OCI-LY7 (cell line): ENCODE measurements around the gene ARID5B. TPM values are rescaled to one million over a fixed set of nuclear protein-coding genes. Genes with fewer than 3 reads are reported as not detected.

Experiments used
- BruUV-seq: library from RNA; stranded (reverse); fragments of 400-500 nt; replicated peaks from 2 replicates; lab custom pipeline; 2021; lab: Mats Ljungman, UMichigan
- CTCF ChIA-PET: fragments of 300-600 bp; sonication (Branson Sonifier 250); formaldehyde crosslinking; loops from one replicate; lab custom pipeline; 2022; ENCODE audit warnings: antibody characterized with exemption; ENCODE audit not compliant: unreplicated experiment; lab: Charles Lee
- POLR2A ChIA-PET: fragments of 300-600 bp; sonication (Branson Sonifier 250); formaldehyde crosslinking; loops from one replicate; lab custom pipeline; 2022; ENCODE audit warnings: antibody characterized with exemption; lab: Charles Lee
- DNase-seq: peaks from one replicate; pipeline ENCODE4 v3.0.0-alpha.2; 2015; ENCODE audit warnings: low spot score
- H2AFZ ChIP-seq: fragments of 200-600 bp; sonication (generic), shearing (Covaris generic); 2 replicates; pipeline ENCODE4 v1.6.1; 2014; ENCODE audit warnings: mild to moderate bottlenecking, antibody characterized with exemption, low read length, moderate library complexity
- H3K27ac ChIP-seq: fragments of 200-600 bp; sonication (generic); 2 replicates; pipeline ENCODE4 v1.5.1; 2014; ENCODE audit warnings: mixed run types, low read depth, mild to moderate bottlenecking, moderate library complexity, low read length, inconsistent platforms; ENCODE audit not compliant: poor library complexity, severe bottlenecking
- H3K36me3 ChIP-seq: fragments of 200-600 bp; sonication (generic); 2 replicates; pipeline ENCODE4 v1.6.1; 2014; ENCODE audit warnings: mild to moderate bottlenecking, antibody characterized with exemption, low read length, moderate library complexity, mixed read lengths; ENCODE audit not compliant: insufficient read depth
- H3K4me1 ChIP-seq: fragments of 200-600 bp; sonication (generic); 2 replicates; pipeline ENCODE4 v1.5.1; 2014; ENCODE audit warnings: mild to moderate bottlenecking, low read length; ENCODE audit not compliant: insufficient read depth, poor library complexity, severe bottlenecking
- H3K4me2 ChIP-seq: fragments of 200-600 bp; sonication (generic); 2 replicates; pipeline ENCODE4 v1.6.1; 2014; ENCODE audit warnings: mild to moderate bottlenecking, low read length
- H3K4me3 ChIP-seq: fragments of 200-600 bp; sonication (generic); 2 replicates; pipeline ENCODE4 v1.5.1; 2014; ENCODE audit warnings: mild to moderate bottlenecking, low read depth, low read length; ENCODE audit not compliant: poor library complexity, severe bottlenecking
- H3K79me2 ChIP-seq: fragments of 200-600 bp; sonication (generic); 2 replicates; pipeline ENCODE4 v1.6.1; 2016; ENCODE audit warnings: low read depth, mild to moderate bottlenecking, low read length, moderate library complexity, mixed read lengths; ENCODE audit not compliant: insufficient read depth
- H3K9me2 ChIP-seq: fragments of 200-600 bp; sonication (generic); 2 replicates; pipeline ENCODE4 v1.6.1; 2016; ENCODE audit warnings: mild to moderate bottlenecking, low read length, mixed read lengths; ENCODE audit not compliant: insufficient read depth
- H3K9me3 ChIP-seq: fragments of 200-600 bp; sonication (generic); 2 replicates; pipeline ENCODE4 v1.6.1; 2014; ENCODE audit warnings: mild to moderate bottlenecking, mixed run types, low read length, mixed read lengths
- H4K20me1 ChIP-seq: fragments of 200-600 bp; sonication (generic); 2 replicates; pipeline ENCODE4 v1.6.1; 2014; ENCODE audit warnings: mild to moderate bottlenecking, antibody characterized with exemption, low read length, moderate library complexity, mixed read lengths; ENCODE audit not compliant: insufficient read depth
- EZH2phosphoT487 ChIP-seq: fragments of 200-600 bp; sonication (generic); IDR thresholded peaks from 2 replicates; pipeline ENCODE4 v1.6.1; 2018; ENCODE audit warnings: low read depth, borderline replicate concordance, mild to moderate bottlenecking, mixed run types, antibody characterized with exemption, low read length, moderate library complexity, mixed read lengths
- intact Hi-C: fragments of 100-400 bp; cut with micrococcal nuclease; formaldehyde crosslinking; loops from one replicate; pipeline ENCODE4 v1.10.0; 2022; ENCODE audit not compliant: unreplicated experiment
- total RNA-seq, 2 experiments: library from RNA; depleted of rRNA in 1 of 2; stranded (reverse); fragments of >200 nt in 1 of 2; shearing (Covaris generic) in 1 of 2; gene quantifications; 2 replicates each; pipeline ENCODE4 v1.2.3, GENCODE V29; 2014 to 2022
- TF ChIP-seq, protein P1 (sequence below): fragments of 200-600 bp; sonication (generic); conservative IDR thresholded peaks from 2 replicates; pipeline ENCODE4 v1.5.1; 2014; ENCODE audit warnings: mild to moderate bottlenecking, antibody characterized with exemption, low read length, moderate library complexity, mixed read lengths

Gene ARID5B
- total RNA-seq, 2 experiments from 2014 or later, result 38.0 to 56.7 TPM

DNA sequence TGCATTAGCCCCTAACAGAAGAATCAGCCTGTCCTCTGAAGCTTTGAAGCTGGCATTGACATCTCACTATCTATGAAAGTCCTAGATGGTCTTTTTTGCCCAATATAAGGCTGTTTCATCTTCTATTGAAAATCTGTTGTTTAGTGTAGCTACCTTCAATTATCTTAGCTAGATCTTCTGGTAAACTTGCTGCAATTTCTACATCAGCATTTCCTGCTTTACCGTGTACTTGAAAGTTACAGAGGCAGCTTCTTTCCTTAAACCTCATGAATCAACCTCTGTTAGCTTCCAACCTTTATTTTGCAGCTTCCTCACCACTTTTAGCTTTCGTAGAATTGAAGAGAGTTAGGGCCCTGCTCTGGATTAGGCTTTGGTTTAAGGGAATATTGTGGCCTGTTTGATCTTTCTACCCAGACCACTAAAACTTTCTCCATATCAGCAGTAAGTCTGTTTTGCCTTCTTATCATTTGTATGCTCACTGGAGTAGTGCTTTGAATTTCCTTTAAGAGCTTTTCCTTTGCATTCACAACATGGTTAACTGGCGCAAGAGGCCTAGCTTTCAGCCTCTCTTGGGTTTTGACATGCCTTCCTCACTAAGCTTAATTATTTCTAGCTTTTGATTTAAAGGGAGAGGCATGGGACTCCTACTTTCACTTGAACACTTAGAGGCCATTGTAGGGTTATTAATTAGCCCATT, 32.5 kb downstream of the ARID5B start:
- Histone ChIP-seq H3K9me2 (no peaks in the 10 kb centered on the region), H3K36me3 (peaks cover 52% of the 10 kb centered on the region), H3K79me2 (peaks cover 15% of the 10 kb centered on the region; the same call in 1 of the 2 replicates), H3K9me3 (no peaks in the 10 kb centered on the region), H3K4me1 (peaks cover 34% of the 10 kb centered on the region), H4K20me1 (no peaks in the 10 kb centered on the region), H3K27ac (no peak overlapping the region), H3K4me3 (no peak overlapping the region), H2AFZ (no peak overlapping the region), H3K4me2 (no peak overlapping the region)
- TF ChIP-seq, protein P1, sequence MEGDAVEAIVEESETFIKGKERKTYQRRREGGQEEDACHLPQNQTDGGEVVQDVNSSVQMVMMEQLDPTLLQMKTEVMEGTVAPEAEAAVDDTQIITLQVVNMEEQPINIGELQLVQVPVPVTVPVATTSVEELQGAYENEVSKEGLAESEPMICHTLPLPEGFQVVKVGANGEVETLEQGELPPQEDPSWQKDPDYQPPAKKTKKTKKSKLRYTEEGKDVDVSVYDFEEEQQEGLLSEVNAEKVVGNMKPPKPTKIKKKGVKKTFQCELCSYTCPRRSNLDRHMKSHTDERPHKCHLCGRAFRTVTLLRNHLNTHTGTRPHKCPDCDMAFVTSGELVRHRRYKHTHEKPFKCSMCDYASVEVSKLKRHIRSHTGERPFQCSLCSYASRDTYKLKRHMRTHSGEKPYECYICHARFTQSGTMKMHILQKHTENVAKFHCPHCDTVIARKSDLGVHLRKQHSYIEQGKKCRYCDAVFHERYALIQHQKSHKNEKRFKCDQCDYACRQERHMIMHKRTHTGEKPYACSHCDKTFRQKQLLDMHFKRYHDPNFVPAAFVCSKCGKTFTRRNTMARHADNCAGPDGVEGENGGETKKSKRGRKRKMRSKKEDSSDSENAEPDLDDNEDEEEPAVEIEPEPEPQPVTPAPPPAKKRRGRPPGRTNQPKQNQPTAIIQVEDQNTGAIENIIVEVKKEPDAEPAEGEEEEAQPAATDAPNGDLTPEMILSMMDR, result no peak
- no peak for TF ChIP-seq EZH2phosphoT487
- intact Hi-C loops, result no loop called here
- BruUV-seq, result no TSS peak
- DNase-seq, result no peak
- CTCF ChIA-PET, result no interaction called here
- POLR2A ChIA-PET, result interaction anchor here (0.6 to 2.8 kb wide), 13 partner anchors 9 to 324 kb away, joined by 3 to 15 read pairs (median 4); no protein-coding TSS in a partner anchor

DNA sequence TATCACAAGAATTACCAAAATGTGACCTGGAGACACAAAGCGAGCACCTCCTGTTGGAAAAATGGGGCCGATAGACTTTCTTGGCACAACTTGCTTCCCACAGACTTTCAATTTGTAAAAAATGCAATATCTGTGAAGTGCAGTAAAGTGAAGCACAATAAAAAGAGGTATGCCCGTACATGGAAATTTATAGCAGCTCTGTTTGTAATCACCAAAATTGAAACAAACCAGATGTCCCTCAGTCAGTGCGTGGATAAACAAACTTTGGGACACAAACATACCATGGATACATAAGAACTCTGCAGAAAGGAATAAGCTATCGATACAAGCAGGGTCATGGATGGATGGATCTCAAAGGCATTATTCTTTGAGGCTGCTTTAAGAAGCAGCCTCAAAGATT, 33.6 kb downstream of the ARID5B start:
- CTCF ChIA-PET, result no interaction called here
- no peaks in the 10 kb centered on the region for H3K9me3 ChIP-seq
- H3K4me3 ChIP-seq, result no peak overlapping the region
- peaks cover 47% of the 10 kb centered on the region for H3K36me3 ChIP-seq
- POLR2A ChIA-PET, result interaction anchor here (1.0 to 1.4 kb wide), 3 partner anchors 10 to 132 kb away, joined by 3 to 4 read pairs (median 4); no protein-coding TSS in a partner anchor
- no peak overlapping the region for H3K27ac ChIP-seq
- no peaks in the 10 kb centered on the region for H3K9me2 ChIP-seq
- H4K20me1 ChIP-seq, result no peaks in the 10 kb centered on the region
- DNase-seq, result no peak
- H3K4me2 ChIP-seq, result no peak overlapping the region
- H3K4me1 ChIP-seq, result peaks cover 45% of the 10 kb centered on the region
- intact Hi-C loops, result no loop called here
- H2AFZ ChIP-seq, result no peak overlapping the region
- no TSS peak for BruUV-seq
- TF ChIP-seq, protein P1, result no peak
- no peak for TF ChIP-seq EZH2phosphoT487
- peaks cover 25% of the 10 kb centered on the region; the same call in 1 of the 2 replicates for H3K79me2 ChIP-seq

DNA sequence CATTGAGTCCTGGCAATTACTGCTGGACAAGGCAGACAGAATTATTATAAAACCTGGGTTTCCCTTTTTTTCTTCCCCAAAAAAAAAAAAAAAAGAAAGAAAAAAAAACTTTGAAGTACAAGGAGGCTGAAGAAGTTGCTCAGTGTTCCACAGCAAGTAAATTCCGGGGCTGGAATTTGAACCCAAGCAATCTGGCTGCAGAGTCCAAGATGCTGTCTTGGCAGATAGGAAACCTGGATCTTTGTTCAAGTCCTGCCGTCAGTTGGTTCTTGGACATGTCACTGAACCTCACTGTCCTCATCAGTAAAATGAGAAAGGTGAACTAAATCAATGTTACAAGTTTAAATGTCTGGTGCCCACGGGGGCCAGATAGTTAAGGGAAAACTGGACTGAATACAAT, 35.3 kb downstream of the ARID5B start:
- H3K4me3 ChIP-seq, result no peak overlapping the region
- no peak for DNase-seq
- no peak overlapping the region for H3K4me2 ChIP-seq
- ChIA-PET CTCF (no interaction called here), POLR2A (interaction anchor here (0.7 to 2.6 kb wide), 7 partner anchors 9 to 1577 kb away, joined by 3 to 8 read pairs (median 4); no protein-coding TSS in a partner anchor)
- H2AFZ ChIP-seq, result no peak overlapping the region
- TF ChIP-seq EZH2phosphoT487, result no peak
- TF ChIP-seq, protein P1, result no peak
- H3K9me2 ChIP-seq, result no peaks in the 10 kb centered on the region
- H3K27ac ChIP-seq, result no peak overlapping the region
- no peaks in the 10 kb centered on the region for H3K9me3 ChIP-seq
- intact Hi-C loops, result no loop called here
- H4K20me1 ChIP-seq, result no peaks in the 10 kb centered on the region
- peaks cover 60% of the 10 kb centered on the region for H3K4me1 ChIP-seq
- H3K79me2 ChIP-seq, result peaks cover 31% of the 10 kb centered on the region; the same call in 1 of the 2 replicates
- no TSS peak for BruUV-seq
- H3K36me3 ChIP-seq, result peaks cover 50% of the 10 kb centered on the region
